Measurements from ENCODE around the gene LRP8. TPM values are rescaled to one million over a fixed set of nuclear protein-coding genes. Genes with fewer than 3 reads are reported as not detected.

The LRP8 gene
- total and polyA plus RNA-seq, 2 of the 13 experiments (the other 11 are each of a cell fraction or from before 2014, with no cell fraction given), result 17.3 to 17.4 TPM

DNA sequence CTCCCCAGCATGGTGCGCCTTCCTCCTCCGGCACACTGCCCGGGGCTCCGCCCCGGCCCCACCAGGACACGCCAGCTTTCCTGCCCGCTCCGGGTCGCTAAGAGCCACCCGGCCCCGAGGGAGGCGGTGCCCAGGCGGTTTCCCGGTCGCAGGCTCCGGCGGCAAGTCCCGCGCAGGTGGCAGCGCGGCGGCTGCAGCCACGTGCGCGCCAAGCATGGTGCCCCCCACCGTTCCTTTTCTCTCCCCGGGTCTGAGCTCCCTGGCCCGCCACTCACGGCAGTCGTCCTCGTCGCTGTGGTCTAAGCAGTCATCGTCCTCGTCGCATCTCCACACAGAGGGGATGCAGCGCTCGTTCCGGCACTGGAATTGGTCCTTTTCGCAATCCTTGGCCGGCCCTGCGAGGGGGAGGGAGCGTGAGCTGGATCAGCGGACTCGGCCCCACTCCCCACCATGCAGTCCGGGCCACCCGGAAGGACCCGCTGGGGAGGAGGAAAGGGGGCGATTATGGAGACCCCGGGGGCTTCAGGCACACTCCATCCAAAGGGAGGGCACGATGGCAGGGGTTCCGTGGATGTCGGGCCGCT is 1.2 kb downstream of the LRP8 start (continued):
- TF ChIP-seq SMAD1 (CRISPR knock-in tag; IDR thresholded peaks at IDR 0.05; ENCODE audit: borderline replicate concordance, low read depth), result peak; percentile 60; the same call in 1 of the 2 replicates
- TF ChIP-seq CCDC6 (CRISPR knock-in tag; IDR thresholded peaks at IDR 0.05), result 0 out of 2 replicates have a peak, but pooled peaks have one; percentile 37
- peak; percentile 28; the same call in 1 of the 2 replicates for TF ChIP-seq PHF8 (CRISPR knock-in tag; IDR thresholded peaks at IDR 0.05)
- TF ChIP-seq RCOR2 (CRISPR knock-in tag; IDR thresholded peaks at IDR 0.05), result no peak
- no peak for TF ChIP-seq MBNL3 (CRISPR knock-in tag; conservative IDR thresholded peaks at IDR 0.05)
- TF ChIP-seq ZNF670 (CRISPR knock-in tag; IDR thresholded peaks at IDR 0.05; ENCODE audit: borderline replicate concordance), result no peak
- 0 out of 2 replicates have a peak, but pooled peaks have one; percentile 63 for TF ChIP-seq ZFYVE20 (CRISPR knock-in tag; IDR thresholded peaks at IDR 0.05; ENCODE audit: borderline replicate concordance, low read depth)
- TF ChIP-seq SATB2 (CRISPR knock-in tag; IDR thresholded peaks at IDR 0.05), result no peak
- TF ChIP-seq YEATS4 (CRISPR knock-in tag; IDR thresholded peaks at IDR 0.05; ENCODE audit: borderline replicate concordance), result peak; percentile 75
- no peak for TF ChIP-seq ZSCAN5A (CRISPR knock-in tag; IDR thresholded peaks at IDR 0.05; ENCODE audit: borderline replicate concordance)
- TF ChIP-seq RAD21 (CRISPR knock-in tag; IDR thresholded peaks at IDR 0.05), result peak; percentile 31; the same call in 1 of the 2 replicates
- TF ChIP-seq, protein P1, sequence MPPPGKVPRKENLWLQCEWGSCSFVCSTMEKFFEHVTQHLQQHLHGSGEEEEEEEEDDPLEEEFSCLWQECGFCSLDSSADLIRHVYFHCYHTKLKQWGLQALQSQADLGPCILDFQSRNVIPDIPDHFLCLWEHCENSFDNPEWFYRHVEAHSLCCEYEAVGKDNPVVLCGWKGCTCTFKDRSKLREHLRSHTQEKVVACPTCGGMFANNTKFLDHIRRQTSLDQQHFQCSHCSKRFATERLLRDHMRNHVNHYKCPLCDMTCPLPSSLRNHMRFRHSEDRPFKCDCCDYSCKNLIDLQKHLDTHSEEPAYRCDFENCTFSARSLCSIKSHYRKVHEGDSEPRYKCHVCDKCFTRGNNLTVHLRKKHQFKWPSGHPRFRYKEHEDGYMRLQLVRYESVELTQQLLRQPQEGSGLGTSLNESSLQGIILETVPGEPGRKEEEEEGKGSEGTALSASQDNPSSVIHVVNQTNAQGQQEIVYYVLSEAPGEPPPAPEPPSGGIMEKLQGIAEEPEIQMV (CRISPR knock-in tag; IDR thresholded peaks at IDR 0.05; ENCODE audit: low read depth), result no peak
- TF ChIP-seq RARG (CRISPR knock-in tag; IDR thresholded peaks at IDR 0.05; ENCODE audit: low read depth), result no peak
- TF ChIP-seq, protein P2, sequence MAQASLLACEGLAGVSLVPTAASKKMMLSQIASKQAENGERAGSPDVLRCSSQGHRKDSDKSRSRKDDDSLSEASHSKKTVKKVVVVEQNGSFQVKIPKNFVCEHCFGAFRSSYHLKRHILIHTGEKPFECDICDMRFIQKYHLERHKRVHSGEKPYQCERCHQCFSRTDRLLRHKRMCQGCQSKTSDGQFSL (CRISPR knock-in tag; IDR thresholded peaks at IDR 0.05), result peak; percentile 81
- TF ChIP-seq IKZF5 (CRISPR knock-in tag; IDR thresholded peaks at IDR 0.05), result no peak
- TF ChIP-seq ISL2 (CRISPR knock-in tag; IDR thresholded peaks at IDR 0.05), result 0 out of 2 replicates have a peak, but pooled peaks have one; percentile 39
- no peak for TF ChIP-seq KDM3A (CRISPR knock-in tag; IDR thresholded peaks at IDR 0.05; ENCODE audit: low read depth)
